Immature natural killer cell (primary cell): ENCODE results near the gene APBB1IP. TPM values are rescaled to one million over a fixed set of nuclear protein-coding genes. Genes with fewer than 3 reads are reported as not detected.
"Not testable (repeated sequence)": the region's sequence is repeated elsewhere in the genome, so short reads cannot be mapped to it uniquely, and the experiment has no call there.

Experiments
- DNase-seq, 3 donors: peaks; one replicate each; pipeline ENCODE4 v3.0.0; 2022; ENCODE audit warnings: mixed read lengths in 1 of 3
- H3K27ac Mint-ChIP-seq, 6 donors: one replicate each; pipeline ENCODE4 v1.8.0; 2020; ENCODE audit warnings: mixed read lengths in 6 of 6, mild to moderate bottlenecking in 5 of 6, inconsistent platforms in 4 of 6, moderate library complexity in 3 of 6
- H3K27me3 Mint-ChIP-seq, 3 donors: one replicate each; pipeline ENCODE4 v1.8.0; 2020 to 2021; ENCODE audit warnings: low read depth in 3 of 3, mild to moderate bottlenecking in 3 of 3, mixed read lengths in 3 of 3, moderate library complexity in 3 of 3, inconsistent platforms in 1 of 3
- H3K36me3 Mint-ChIP-seq, 3 donors: one replicate each; pipeline ENCODE4 v1.8.0; 2020; ENCODE audit warnings: mixed read lengths in 3 of 3, inconsistent platforms in 2 of 3, mild to moderate bottlenecking in 2 of 3
- H3K4me1 Mint-ChIP-seq, 2 donors: one replicate each; pipeline ENCODE4 v1.8.0; 2020; ENCODE audit warnings: inconsistent platforms in 2 of 2, mild to moderate bottlenecking in 2 of 2, mixed read lengths in 2 of 2, moderate library complexity in 1 of 2
- H3K4me3 Mint-ChIP-seq, 5 donors: one replicate each; pipeline ENCODE4 v1.8.0; 2020; ENCODE audit warnings: mild to moderate bottlenecking in 5 of 5, mixed read lengths in 5 of 5, inconsistent platforms in 3 of 5, moderate library complexity in 3 of 5
- H3K9me3 Mint-ChIP-seq, 6 donors: one replicate each; pipeline ENCODE4 v1.8.0; 2020; ENCODE audit warnings: mild to moderate bottlenecking in 6 of 6, mixed read lengths in 6 of 6, inconsistent platforms in 4 of 6, moderate library complexity in 3 of 6
- polyA plus RNA-seq, 3 donors: library from polyadenylated mRNA; unstranded; fragments of 300-500 nt; fragmentation: Illumina TruSeq; gene quantifications; one replicate each; pipeline ENCODE4 v1.2.3, GENCODE V29; 2021

The APBB1IP gene
- polyA plus RNA-seq, 3 donors from 2014 or later = 22.0 to 83.5 (median 29.8) TPM

DNA sequence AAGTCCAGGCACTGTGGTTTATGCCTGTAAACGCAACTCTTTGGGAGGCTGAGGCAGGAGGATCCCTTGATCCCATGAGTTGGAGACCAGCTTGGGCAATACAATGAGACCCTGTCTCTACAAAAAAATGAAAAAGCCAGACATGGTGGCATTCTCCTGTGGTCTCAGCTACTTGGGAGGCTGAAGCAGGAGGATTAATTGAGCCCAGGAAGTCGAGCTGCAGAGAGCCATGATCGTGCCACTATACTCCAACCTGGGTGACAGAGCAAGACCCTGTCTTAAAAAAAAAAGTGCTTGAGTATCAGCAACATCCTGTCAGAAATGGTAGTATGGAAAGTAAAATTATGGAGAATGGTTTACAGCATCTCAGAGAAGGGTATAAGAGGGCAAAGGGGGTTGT, 11.6 kb downstream of the APBB1IP start:
- Mint-ChIP-seq H3K4me1 (peaks cover 85 to 94% of the 10 kb centered on the region in 2 donors), H3K4me3 (peak overlapping the region; percentile 72 to 85 (median 78)), H3K9me3 (peaks cover 0 to 3% (median 0%) of the 10 kb centered on the region in 6 donors), H3K27ac (peak overlapping the region; percentile 93 to 100 (median 98)), H3K36me3 (peaks cover 0 to 9% (median 4%) of the 10 kb centered on the region in 3 donors), H3K27me3 (peaks cover 8 to 16% (median 15%) of the 10 kb centered on the region in 3 donors)
- no peak for DNase-seq

DNA sequence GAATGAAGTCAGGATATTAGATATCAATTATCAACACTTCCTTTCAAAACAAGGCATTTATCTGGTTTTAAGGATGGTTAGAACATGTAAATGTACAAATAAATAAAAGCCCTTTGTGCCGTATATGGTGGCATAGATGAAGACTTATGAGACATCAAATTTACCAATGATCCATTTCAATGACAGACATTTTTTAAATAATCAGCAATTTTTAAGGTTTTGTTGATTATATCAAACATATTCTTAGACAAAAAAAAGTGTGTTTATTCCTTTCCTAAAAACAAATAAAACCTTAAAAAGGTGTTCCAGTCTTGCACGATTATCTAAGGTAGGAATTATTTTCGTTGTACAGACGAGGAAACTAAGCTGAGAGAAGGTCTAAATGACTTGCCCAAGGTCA, 13.8 kb downstream of the APBB1IP start:
- Mint-ChIP-seq H3K4me1 (peaks cover 88 to 96% of the 10 kb centered on the region in 2 donors), H3K27ac (peak overlapping the region; percentile 75 to 100 (median 90)), H3K4me3 (peak overlapping the region in 1 of 5 donors; percentile 38), H3K9me3 (no peaks in the 10 kb centered on the region), H3K27me3 (peaks cover 8 to 16% (median 15%) of the 10 kb centered on the region in 3 donors), H3K36me3 (peaks cover 0 to 4% (median 0%) of the 10 kb centered on the region in 3 donors)
- no peak for DNase-seq

DNA sequence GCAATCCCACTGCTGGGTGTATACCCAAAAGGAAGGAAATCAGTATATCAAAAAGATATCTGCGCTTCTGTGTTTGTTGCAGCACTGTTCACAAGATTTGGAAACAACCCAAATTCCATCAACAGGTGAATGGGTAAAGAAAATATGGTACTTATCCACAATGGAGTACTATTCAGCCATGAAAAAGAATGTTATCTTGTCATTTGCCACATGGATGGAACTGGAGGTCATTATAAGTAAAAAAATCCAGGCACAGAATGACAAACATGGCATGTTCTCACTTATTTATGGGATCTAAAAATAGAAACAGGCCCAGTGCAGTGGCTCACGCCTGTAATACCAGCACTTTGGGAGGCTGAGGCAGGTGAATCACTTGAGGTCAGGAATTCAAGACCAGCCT, 15.7 kb downstream of the APBB1IP start:
- H3K4me3 Mint-ChIP-seq = peak overlapping the region in 1 of 5 donors; percentile 19
- DNase-seq = no peak
- peak overlapping the region in 5 of 6 donors; percentile 76 to 90 (median 87) for H3K27ac Mint-ChIP-seq
- H3K36me3 Mint-ChIP-seq = peaks cover 0 to 11% (median 4%) of the 10 kb centered on the region in 3 donors
- no peaks in the 10 kb centered on the region for H3K9me3 Mint-ChIP-seq
- H3K27me3 Mint-ChIP-seq = peaks cover 2 to 6% (median 5%) of the 10 kb centered on the region in 3 donors
- peaks cover 88 to 97% of the 10 kb centered on the region in 2 donors for H3K4me1 Mint-ChIP-seq

DNA sequence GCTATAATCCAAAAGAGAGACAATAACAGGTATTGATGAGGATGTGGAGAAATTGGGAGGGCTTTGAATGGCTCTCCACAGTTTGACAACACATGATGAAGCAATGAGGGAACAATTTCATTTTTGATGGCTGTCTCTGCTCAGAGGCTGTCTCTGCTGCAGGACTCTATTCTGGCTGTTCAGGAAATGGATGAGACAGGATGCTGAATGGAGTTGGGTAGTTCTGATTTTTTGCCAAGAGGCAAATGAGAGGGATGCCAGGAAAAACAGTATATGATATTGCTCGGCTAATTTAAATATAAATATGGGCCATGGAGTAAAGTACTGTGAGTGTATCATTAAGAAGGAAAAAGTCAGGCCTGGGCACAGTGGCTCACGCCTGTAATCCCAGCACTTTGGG, 16.8 kb downstream of the APBB1IP start:
- peaks cover 0 to 2% (median 2%) of the 10 kb centered on the region in 3 donors for H3K27me3 Mint-ChIP-seq
- peaks cover 0 to 11% (median 4%) of the 10 kb centered on the region in 3 donors for H3K36me3 Mint-ChIP-seq
- peaks cover 80 to 87% of the 10 kb centered on the region in 2 donors for H3K4me1 Mint-ChIP-seq
- peak overlapping the region; percentile 49 to 89 (median 78) for H3K27ac Mint-ChIP-seq
- H3K9me3 Mint-ChIP-seq = no peaks in the 10 kb centered on the region
- peak overlapping the region in 4 of 5 donors; percentile 1 to 54 (median 20) for H3K4me3 Mint-ChIP-seq
- no peak for DNase-seq

DNA sequence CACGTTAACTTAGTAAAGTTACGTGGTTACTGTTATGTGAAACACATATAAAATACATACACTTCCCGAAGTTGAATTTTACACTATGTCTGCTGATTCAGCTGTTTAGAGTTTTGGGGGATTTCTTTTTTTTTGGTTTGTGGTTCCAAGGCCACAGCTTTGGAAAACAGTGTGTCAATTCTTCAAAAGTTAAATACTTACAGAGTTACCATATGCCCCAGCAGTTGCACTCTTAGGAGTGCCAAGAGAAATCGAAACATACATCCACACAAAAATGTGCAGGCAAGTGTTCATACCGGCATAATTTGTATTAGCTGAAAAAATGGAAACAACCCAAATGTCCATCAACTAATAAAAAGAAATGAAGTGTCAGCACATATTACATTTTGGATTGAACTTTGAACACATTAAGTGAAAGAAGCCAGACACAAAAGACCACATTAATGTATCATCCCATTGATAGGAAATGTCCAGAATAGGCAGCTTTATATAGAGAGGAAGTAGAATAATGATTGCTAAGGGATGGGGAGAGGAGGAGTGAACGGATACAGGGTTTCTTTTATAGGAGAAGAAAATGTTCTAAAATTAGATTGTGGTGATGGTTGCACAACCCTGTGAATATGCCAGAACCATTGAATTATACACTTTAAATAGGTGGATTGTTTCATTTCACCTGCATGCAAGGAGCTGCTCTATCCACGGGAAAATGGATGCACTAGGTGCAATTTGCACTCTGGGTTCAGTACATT, 17.6 kb downstream of the APBB1IP start:
- no peaks in the 10 kb centered on the region for H3K9me3 Mint-ChIP-seq
- H3K36me3 Mint-ChIP-seq = peaks cover 0 to 11% (median 4%) of the 10 kb centered on the region in 3 donors

DNA sequence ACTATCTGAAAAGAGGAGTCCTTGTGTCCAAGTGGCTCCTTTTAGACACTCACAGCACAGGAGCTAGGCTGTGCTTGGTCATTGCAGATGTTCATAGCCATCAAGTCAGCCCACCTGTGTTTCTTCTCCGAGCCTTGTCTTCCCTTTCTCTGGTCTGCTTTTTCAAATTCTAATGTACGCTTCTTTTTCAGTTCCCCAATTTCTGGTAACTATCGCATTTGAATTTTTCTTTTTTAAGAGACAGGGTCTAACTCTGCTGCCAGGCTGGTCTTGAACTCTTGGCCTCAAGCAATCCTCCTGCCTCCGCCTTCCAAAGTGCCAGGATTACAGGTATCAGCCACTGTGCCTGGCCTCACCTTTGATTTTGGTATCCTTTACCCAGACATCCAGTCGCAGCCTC, 18.9 kb downstream of the APBB1IP start:
- Mint-ChIP-seq H3K9me3 (no peaks in the 10 kb centered on the region), H3K36me3 (peaks cover 0 to 11% (median 4%) of the 10 kb centered on the region in 3 donors), H3K27me3 (peaks cover 0 to 2% (median 0%) of the 10 kb centered on the region in 3 donors), H3K4me1 (peaks cover 75 to 87% of the 10 kb centered on the region in 2 donors), H3K27ac (peak overlapping the region; percentile 72 to 89 (median 81)), H3K4me3 (peak overlapping the region in 3 of 5 donors; percentile 6 to 61 (median 48))
- DNase-seq = no peak

More for the DNA sequence above, 17.6 kb downstream of the APBB1IP start:
- Mint-ChIP-seq H3K4me1 (peaks cover 79 to 87% of the 10 kb centered on the region in 2 donors), H3K4me3 (peak overlapping the region; percentile 9 to 71 (median 25)), H3K27ac (peak overlapping the region; percentile 64 to 89 (median 77)), H3K27me3 (peaks cover 0 to 2% (median 0%) of the 10 kb centered on the region in 3 donors)
- DNase-seq = no peak

DNA sequence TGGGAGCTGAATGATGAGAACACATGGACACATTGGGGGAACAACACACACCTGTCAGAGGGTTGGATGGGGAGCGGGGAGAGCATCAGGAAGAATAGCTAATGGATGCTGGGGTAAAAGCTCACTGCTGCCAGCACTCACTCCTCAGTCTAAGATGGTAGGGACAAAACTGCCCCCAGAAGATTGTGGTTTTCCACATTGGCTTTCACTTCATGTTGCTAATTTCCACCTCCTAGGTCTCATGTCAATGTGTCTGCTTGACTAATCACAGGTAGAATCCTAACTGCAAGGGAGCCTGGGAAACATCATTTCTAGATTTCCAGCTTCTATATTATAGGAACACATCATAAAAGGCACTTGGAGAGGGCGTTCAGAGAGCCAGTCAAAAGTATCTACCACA, 22.6 kb downstream of the APBB1IP start:
- H3K4me1 Mint-ChIP-seq = peaks cover 74 to 88% of the 10 kb centered on the region in 2 donors
- peak overlapping the region in 5 of 6 donors; percentile 23 to 71 (median 61) for H3K27ac Mint-ChIP-seq
- H3K4me3 Mint-ChIP-seq = peak overlapping the region in 2 of 5 donors; percentile 33
- no peak for DNase-seq
- no peaks in the 10 kb centered on the region for H3K9me3 Mint-ChIP-seq
- peaks cover 0 to 2% (median 0%) of the 10 kb centered on the region in 3 donors for H3K27me3 Mint-ChIP-seq
- peaks cover 0 to 7% (median 4%) of the 10 kb centered on the region in 3 donors for H3K36me3 Mint-ChIP-seq

DNA sequence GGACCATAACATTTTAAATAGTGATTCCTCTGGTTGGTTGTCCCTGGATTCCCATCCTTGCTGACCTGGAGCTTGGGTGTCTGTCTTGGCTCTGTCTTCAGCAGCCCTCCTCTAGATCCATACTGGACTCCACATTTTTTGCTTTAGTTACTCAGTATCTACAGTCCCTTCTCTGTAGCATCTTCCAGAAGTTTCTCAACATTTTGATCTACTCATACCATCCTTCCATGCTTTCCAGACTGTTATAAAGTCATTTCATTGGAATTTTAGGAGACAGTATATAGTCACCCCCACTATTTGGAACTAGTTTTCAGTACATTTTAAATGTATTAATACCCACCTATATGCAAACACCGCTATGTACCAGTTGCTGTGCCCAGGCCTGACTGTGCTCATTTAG, 25.8 kb downstream of the APBB1IP start:
- peaks cover 0 to 2% (median 0%) of the 10 kb centered on the region in 3 donors for H3K27me3 Mint-ChIP-seq
- no peaks in the 10 kb centered on the region for H3K9me3 Mint-ChIP-seq
- DNase-seq = no peak
- peak overlapping the region in 1 of 5 donors; percentile 40 for H3K4me3 Mint-ChIP-seq
- H3K27ac Mint-ChIP-seq = peak overlapping the region; percentile 17 to 78 (median 58)
- no peaks in the 10 kb centered on the region for H3K36me3 Mint-ChIP-seq
- H3K4me1 Mint-ChIP-seq = peaks cover 76 to 91% of the 10 kb centered on the region in 2 donors

DNA sequence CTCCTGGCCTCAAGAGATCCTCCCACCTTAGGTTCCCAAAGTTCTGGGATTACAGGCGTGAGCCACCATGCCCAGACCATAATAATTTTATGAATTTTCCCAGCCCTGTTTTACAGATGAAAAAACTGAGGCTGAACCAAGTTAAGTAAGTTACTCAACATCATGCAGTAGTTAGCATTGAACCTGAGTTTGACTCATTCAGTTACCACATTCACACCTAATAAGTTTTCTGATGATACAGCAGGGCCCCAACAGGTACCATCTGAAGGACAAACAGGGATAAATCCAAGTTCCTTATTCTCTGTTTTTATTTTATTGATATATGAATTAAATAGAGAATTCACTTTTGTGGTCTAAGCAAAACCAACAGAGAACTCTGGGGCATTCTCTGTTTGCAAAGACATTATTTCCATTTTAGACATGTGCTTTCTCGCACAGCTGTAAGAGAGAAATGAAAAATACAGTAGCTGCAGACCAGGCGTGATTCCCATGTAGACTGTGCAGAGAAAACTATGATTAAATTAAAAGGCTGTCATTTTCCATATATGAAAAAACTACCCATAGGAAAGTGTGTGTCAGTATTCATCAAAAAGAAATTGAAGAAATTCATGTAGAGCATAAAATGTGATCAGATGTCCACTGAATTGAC, 26.6 kb downstream of the APBB1IP start:
- no peaks in the 10 kb centered on the region for H3K9me3 Mint-ChIP-seq
- no peaks in the 10 kb centered on the region for H3K36me3 Mint-ChIP-seq
- peak overlapping the region in 1 of 5 donors; percentile 31 for H3K4me3 Mint-ChIP-seq
- peaks cover 0 to 2% (median 0%) of the 10 kb centered on the region in 3 donors for H3K27me3 Mint-ChIP-seq
- H3K4me1 Mint-ChIP-seq = peaks cover 81 to 99% of the 10 kb centered on the region in 2 donors
- no peak for DNase-seq
- peak overlapping the region; percentile 20 to 78 (median 58) for H3K27ac Mint-ChIP-seq

DNA sequence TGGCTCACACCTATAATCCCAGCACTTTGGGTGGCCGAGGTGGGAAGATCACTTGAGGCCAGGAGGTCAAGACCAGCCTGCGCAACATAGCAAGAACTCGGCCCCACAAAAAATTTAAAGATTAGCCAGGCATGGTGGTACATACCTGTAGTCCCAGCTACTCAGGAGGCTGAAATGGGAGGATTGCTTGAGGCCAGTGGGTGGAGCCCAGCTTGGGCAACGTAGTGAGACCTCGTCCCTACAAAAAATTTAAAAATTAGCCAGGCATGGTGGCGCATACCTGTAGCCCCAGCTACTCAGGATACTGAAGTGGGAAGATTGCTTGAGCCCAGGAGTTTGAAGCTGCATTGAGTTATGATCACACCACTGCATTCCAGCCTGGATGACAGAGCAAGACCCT, 28.4 kb downstream of the APBB1IP start:
- not testable (repeated sequence) for H3K27me3 Mint-ChIP-seq, H3K36me3 Mint-ChIP-seq

DNA sequence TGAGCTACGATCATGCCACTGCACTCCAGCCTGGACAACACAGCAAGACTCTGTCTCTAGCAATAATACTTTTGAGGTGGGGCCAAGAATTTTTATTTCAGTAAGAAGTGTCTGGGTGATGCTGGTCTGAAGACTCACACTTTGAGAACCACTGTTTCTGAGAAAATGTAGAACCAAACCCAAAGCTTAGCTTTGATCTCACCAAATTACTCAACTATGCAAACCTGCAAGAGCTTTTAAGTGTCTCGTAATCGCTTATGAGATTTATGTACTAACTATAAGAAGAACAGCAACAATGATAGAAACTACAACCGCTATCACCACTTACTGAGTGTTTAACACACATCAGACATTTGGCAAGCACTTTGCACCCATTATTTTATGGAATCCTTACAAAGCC, 29.5 kb downstream of the APBB1IP start:
- H3K36me3 Mint-ChIP-seq = peaks cover 0 to 11% (median 0%) of the 10 kb centered on the region in 3 donors
- H3K4me1 Mint-ChIP-seq = peaks cover 88 to 99% of the 10 kb centered on the region in 2 donors
- peak overlapping the region; percentile 77 to 94 (median 90) for H3K27ac Mint-ChIP-seq
- peaks cover 0 to 2% (median 0%) of the 10 kb centered on the region in 3 donors for H3K27me3 Mint-ChIP-seq
- H3K4me3 Mint-ChIP-seq = peak overlapping the region; percentile 18 to 70 (median 50)
- no peaks in the 10 kb centered on the region for H3K9me3 Mint-ChIP-seq
- no peak for DNase-seq

More for the DNA sequence above, 28.4 kb downstream of the APBB1IP start:
- not testable (repeated sequence) for H3K4me3 Mint-ChIP-seq, H3K9me3 Mint-ChIP-seq, DNase-seq
- Mint-ChIP-seq H3K4me1 (peaks cover 88 to 99% of the 10 kb centered on the region in 2 donors), H3K27ac (peak overlapping the region in 5 of 6 donors; percentile 78 to 94 (median 91))

DNA sequence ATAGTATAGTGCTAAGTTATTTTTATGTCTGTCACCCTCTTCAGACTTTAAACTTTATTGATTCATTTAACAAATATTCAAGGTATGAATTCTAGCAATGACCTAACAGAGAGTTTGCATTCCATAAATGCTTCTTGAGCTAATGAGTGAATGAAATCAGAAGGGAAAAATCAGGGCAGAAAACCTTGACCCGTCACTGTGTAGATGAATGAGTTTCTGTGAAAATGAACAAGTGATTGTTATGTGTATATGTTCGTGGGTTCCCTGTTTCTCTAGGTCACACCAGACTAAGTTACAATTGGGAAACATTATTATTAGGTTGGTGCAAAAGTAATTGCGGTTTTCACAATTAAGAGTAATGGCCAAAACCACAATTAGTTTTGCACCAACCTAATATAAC, 30.1 kb downstream of the APBB1IP start:
- H3K27me3 Mint-ChIP-seq = peaks cover 0 to 2% (median 0%) of the 10 kb centered on the region in 3 donors
- H3K27ac Mint-ChIP-seq = peak overlapping the region; percentile 77 to 94 (median 93)
- DNase-seq = no peak
- H3K4me3 Mint-ChIP-seq = peak overlapping the region in 4 of 5 donors; percentile 16 to 74 (median 58)
- H3K4me1 Mint-ChIP-seq = peaks cover 89 to 99% of the 10 kb centered on the region in 2 donors
- peaks cover 0 to 11% (median 0%) of the 10 kb centered on the region in 3 donors for H3K36me3 Mint-ChIP-seq
- no peaks in the 10 kb centered on the region for H3K9me3 Mint-ChIP-seq

DNA sequence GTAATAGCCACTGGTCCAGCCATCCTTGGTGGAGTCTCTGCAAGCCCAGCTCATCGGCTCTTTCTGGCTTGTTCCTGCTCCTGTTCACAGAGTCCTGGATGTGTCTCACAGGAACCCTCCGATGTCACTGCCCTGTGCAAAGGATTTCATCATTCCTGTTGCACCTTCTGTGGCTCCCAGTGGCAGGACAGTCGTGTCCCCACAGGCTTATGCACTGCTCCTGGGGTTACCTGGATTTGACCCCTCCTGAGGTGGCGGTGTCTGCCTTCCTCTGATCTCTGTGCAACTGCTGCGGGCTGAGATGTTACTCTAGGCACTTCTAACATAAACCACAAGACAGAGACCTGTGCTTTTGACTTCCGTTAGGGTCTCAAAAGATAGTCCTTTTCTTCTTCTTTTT, 30.6 kb downstream of the APBB1IP start:
- Mint-ChIP-seq H3K27me3 (peaks cover 0 to 2% (median 0%) of the 10 kb centered on the region in 3 donors), H3K36me3 (peaks cover 0 to 11% (median 0%) of the 10 kb centered on the region in 3 donors), H3K27ac (peak overlapping the region; percentile 77 to 94 (median 93)), H3K9me3 (no peaks in the 10 kb centered on the region), H3K4me3 (peak overlapping the region; percentile 78 to 86 (median 85)), H3K4me1 (peaks cover 89 to 98% of the 10 kb centered on the region in 2 donors)
- DNase-seq = peak; percentile 52 to 60 (median 56)
